CD4-positive, alpha-beta T cell treated with Interleukin-21 for 1 hour (primary cell): ENCODE data around the gene PKM.

ENCODE experiments used
- DNase-seq: peaks from one replicate; pipeline ENCODE4 v3.0.0-alpha.2; 2020

PKM gene

GRCh38 chr15:72199721-72200212 is 31.2 kb downstream of the PKM start:
- peak; percentile 79 for DNase-seq

GRCh38 chr15:72199205-72199515 is 31.8 kb downstream of the PKM start:
- DNase-seq: no peak

- no peak for DNase-seq
Measured at GRCh38 chr15:72198356-72199204, 32.4 kb downstream of the PKM start.

GRCh38 chr15:72197460-72198355 is 33.3 kb downstream of the PKM start, which contains the start of gene GRAMD2A:
TSS of gene GRAMD2A (minus strand) at chr15:72197787.
- no peak for DNase-seq

- no peak for DNase-seq
Measured at GRCh38 chr15:72197041-72197459, 33.9 kb downstream of the PKM start.

GRCh38 chr15:72196409-72197040 is 34.5 kb downstream of the PKM start:
- DNase-seq: no peak

GRCh38 chr15:72195101-72195511 is 35.9 kb downstream of the PKM start:
- peak; percentile 16 for DNase-seq

- no peak for DNase-seq
Measured at GRCh38 chr15:72193836-72194396, 37.1 kb downstream of the PKM start.

- no peak for DNase-seq
Measured at GRCh38 chr15:72192416-72192815, 38.6 kb downstream of the PKM start.

- no peak for DNase-seq
Measured at GRCh38 chr15:72189250-72189902, 41.6 kb downstream of the PKM start.

- DNase-seq: no peak
Measured at GRCh38 chr15:72184165-72184811, 46.7 kb downstream of the PKM start.

GRCh38 chr15:72183781-72184164 is 47.2 kb downstream of the PKM start:
- no peak for DNase-seq

GRCh38 chr15:72182673-72183072 is 48.3 kb downstream of the PKM start:
- no peak for DNase-seq

GRCh38 chr15:72182244-72182643 is 48.7 kb downstream of the PKM start:
- no peak for DNase-seq

- no peak for DNase-seq
Measured at GRCh38 chr15:72180761-72181324, 50.1 kb downstream of the PKM start.

- DNase-seq: no peak
Measured at GRCh38 chr15:72179950-72180581, 50.9 kb downstream of the PKM start.

GRCh38 chr15:72178976-72179585 is 51.9 kb downstream of the PKM start:
- DNase-seq: no peak

GRCh38 chr15:72176743-72177142 is 54.2 kb downstream of the PKM start:
- DNase-seq: no peak

GRCh38 chr15:72176159-72176558 is 54.8 kb downstream of the PKM start:
- no peak for DNase-seq
